H1 (cell line): ENCODE measurements around the gene CSDE1. TPM values are rescaled to one million over a fixed set of nuclear protein-coding genes. Genes with fewer than 3 reads are reported as not detected.

Experiments
- CTCF ChIA-PET: fragments of 300-600 bp; sonication (Branson Sonifier 250); formaldehyde crosslinking; loops from one replicate; lab custom pipeline; 2021; ENCODE audit not compliant: partially characterized antibody; lab: Charles Lee
- POLR2A ChIA-PET: fragments of 300-600 bp; sonication (Branson Sonifier 250); formaldehyde crosslinking; loops from one replicate; lab custom pipeline; 2021; ENCODE audit warnings: inconsistent platforms; ENCODE audit not compliant: partially characterized antibody; lab: Charles Lee
- DNase-seq, 2 experiments: peaks; one replicate each; pipeline versions ENCODE4 v3.0.0 to v3.0.0-alpha.2; 2010 to 2022; ENCODE audit warnings: low spot score in 2 of 2, low read depth in 1 of 2, mixed read lengths in 1 of 2
- FAIRE-seq: peaks from 2 replicates; lab custom pipeline; 2011; peaks lifted over from hg19 to GRCh38; lab: Jason Lieb, UNC
- H2AFZ ChIP-seq: 2 replicates; pipeline ENCODE4 v1.8.1; 2012; ENCODE audit warnings: low read length, inconsistent platforms
- H2AK5ac ChIP-seq: 2 replicates; pipeline ENCODE4 v1.6.1; 2013; ENCODE audit warnings: low read depth, low read length
- H2BK120ac ChIP-seq: replicated peaks from 2 replicates; pipeline ENCODE3; 2013; ENCODE audit warnings: low read depth, low read length, inconsistent platforms
- H2BK12ac ChIP-seq: 2 replicates; pipeline ENCODE4 v1.6.1; 2013; ENCODE audit warnings: low read depth, low read length
- H2BK15ac ChIP-seq: 2 replicates; pipeline ENCODE4 v1.6.1; 2013; ENCODE audit warnings: low read length
- H2BK20ac ChIP-seq: 2 replicates; pipeline ENCODE4 v1.6.1; 2013; ENCODE audit warnings: low read length
- H2BK5ac ChIP-seq: 2 replicates; pipeline ENCODE4 v1.6.1; 2013; ENCODE audit warnings: low read depth, low read length
- H3K14ac ChIP-seq: 2 replicates; pipeline ENCODE4 v1.6.1; 2013; ENCODE audit warnings: inconsistent platforms; ENCODE audit not compliant: insufficient read length
- H3K18ac ChIP-seq: 2 replicates; pipeline ENCODE4 v1.6.1; 2013; ENCODE audit warnings: low read length; ENCODE audit errors: extremely low read depth
- H3K23ac ChIP-seq: 2 replicates; pipeline ENCODE4 v1.6.1; 2013; ENCODE audit warnings: inconsistent platforms; ENCODE audit not compliant: insufficient read length
- H3K23me2 ChIP-seq: 2 replicates; pipeline ENCODE4 v1.6.1; 2013; ENCODE audit warnings: low read depth, low read length
- H3K27ac ChIP-seq: 2 replicates; pipeline ENCODE4 v1.6.1; 2011; ENCODE audit warnings: low read depth, low read length, inconsistent platforms
- H3K27me3 ChIP-seq, 4 experiments: replicated peaks in 1 of 4; 1 replicate in 1 of 4; 2 replicates in 3 of 4; pipeline versions ENCODE4 v1.6.1 to v1.8.1; 2011 to 2013; ENCODE audit warnings: low read length in 3 of 4, mild to moderate bottlenecking in 3 of 4, inconsistent platforms in 2 of 4, mixed read lengths in 2 of 4, moderate library complexity in 1 of 4; ENCODE audit not compliant: control insufficient read depth in 3 of 4, insufficient read depth in 3 of 4; ENCODE audit errors: extremely low read depth in 1 of 4
- H3K36me3 ChIP-seq, 4 experiments: 2 replicates each; pipeline versions ENCODE4 v1.6.1 to v1.8.1; 2011 to 2013; ENCODE audit warnings: mild to moderate bottlenecking in 4 of 4, low read length in 3 of 4, moderate library complexity in 2 of 4, control low read depth in 1 of 4, inconsistent platforms in 1 of 4; ENCODE audit not compliant: insufficient read depth in 4 of 4, control insufficient read depth in 2 of 4
- H3K4ac ChIP-seq: replicated peaks from 2 replicates; pipeline ENCODE3; 2013; ENCODE audit warnings: low read length, low read depth, mixed read lengths, inconsistent platforms; ENCODE audit not compliant: insufficient read length
- H3K4me1 ChIP-seq, 4 experiments: replicated peaks in 1 of 4; 1 replicate in 1 of 4; 2 replicates in 3 of 4; pipeline versions ENCODE4 v1.6.1 to v1.8.1; 2011 to 2013; ENCODE audit warnings: low read length in 3 of 4, inconsistent platforms in 2 of 4, mixed read lengths in 1 of 4; ENCODE audit not compliant: insufficient read depth in 4 of 4, control insufficient read depth in 3 of 4
- H3K4me2 ChIP-seq, 2 experiments: 2 replicates each; pipeline versions ENCODE4 v1.6.1 to v1.8.1; 2011 to 2013; ENCODE audit warnings: low read depth in 2 of 2, low read length in 2 of 2, control low read depth in 1 of 2, inconsistent platforms in 1 of 2, mild to moderate bottlenecking in 1 of 2; ENCODE audit not compliant: insufficient read depth in 1 of 2
- H3K4me3 ChIP-seq, 4 experiments: fragments of 200-600, 300-600 bp in 1 of 4; sonication (generic), shearing (Covaris generic), sonication (Bioruptor Twin) in 1 of 4; 2 replicates each; pipeline versions ENCODE4 v1.5.1 to v1.8.1; 2011 to 2016; ENCODE audit warnings: low read length in 4 of 4, low read depth in 3 of 4, control low read depth in 2 of 4, inconsistent platforms in 2 of 4, mild to moderate bottlenecking in 2 of 4, mixed read lengths in 1 of 4, moderate library complexity in 1 of 4; ENCODE audit not compliant: insufficient read depth in 2 of 4; ENCODE audit errors: extremely low read depth in 1 of 4
- H3K56ac ChIP-seq: replicated peaks from 2 replicates; pipeline ENCODE3; 2013; ENCODE audit warnings: low read depth, mild to moderate bottlenecking, mixed read lengths, low read length, inconsistent platforms; ENCODE audit not compliant: insufficient read length
- H3K79me1 ChIP-seq: 2 replicates; pipeline ENCODE4 v1.6.1; 2013; ENCODE audit warnings: low read depth, low read length, control low read depth
- H3K79me2 ChIP-seq, 2 experiments: 2 replicates each; pipeline versions ENCODE4 v1.6.1 to v1.8.1; 2012 to 2013; ENCODE audit warnings: low read length in 2 of 2, mild to moderate bottlenecking in 2 of 2, inconsistent platforms in 1 of 2; ENCODE audit not compliant: insufficient read depth in 2 of 2, control insufficient read depth in 1 of 2
- H3K9ac ChIP-seq, 4 experiments: replicated peaks in 1 of 4; 1 replicate in 1 of 4; 2 replicates in 3 of 4; pipeline versions ENCODE4 v1.6.1 to v1.8.1; 2011 to 2013; ENCODE audit warnings: low read depth in 3 of 4, low read length in 3 of 4, control low read depth in 2 of 4, mild to moderate bottlenecking in 2 of 4, moderate library complexity in 2 of 4, inconsistent platforms in 1 of 4; ENCODE audit errors: extremely low read depth in 1 of 4
- H3K9me3 ChIP-seq, 2 experiments: 2 replicates each; pipeline versions ENCODE4 v1.6.1 to v1.8.1; 2012 to 2013; ENCODE audit warnings: mild to moderate bottlenecking in 2 of 2, moderate library complexity in 2 of 2, control low read depth in 1 of 2, inconsistent platforms in 1 of 2, low read depth in 1 of 2, low read length in 1 of 2, mixed read lengths in 1 of 2; ENCODE audit not compliant: insufficient read depth in 2 of 2
- H4K20me1 ChIP-seq, 2 experiments: replicated peaks in 1 of 2; 2 replicates each; pipeline versions ENCODE3 to v1.8.1; 2011 to 2013; ENCODE audit warnings: inconsistent platforms in 2 of 2, low read length in 2 of 2, mild to moderate bottlenecking in 1 of 2; ENCODE audit not compliant: insufficient read depth in 2 of 2, control insufficient read depth in 1 of 2
- H4K5ac ChIP-seq: 2 replicates; pipeline ENCODE4 v1.6.1; 2013; ENCODE audit warnings: low read length, low read depth, mixed read lengths, inconsistent platforms; ENCODE audit not compliant: insufficient read length
- H4K8ac ChIP-seq: 2 replicates; pipeline ENCODE4 v1.8.0; 2013; ENCODE audit warnings: mild to moderate bottlenecking, moderate library complexity, low read length, inconsistent platforms; ENCODE audit not compliant: insufficient read depth; ENCODE audit errors: extremely low read depth
- H4K91ac ChIP-seq: replicated peaks from 2 replicates; pipeline ENCODE3; 2013; ENCODE audit warnings: low read length, mixed read lengths, inconsistent platforms; ENCODE audit not compliant: insufficient read length
- CBX8 ChIP-seq: fragments of 300-800, 300-1000 bp; sonication (generic); IDR thresholded peaks from 2 replicates; pipeline ENCODE4 v1.7.1; 2016; ENCODE audit warnings: low read depth, low read length, borderline replicate concordance
- CEBPB ChIP-seq: IDR thresholded peaks from 2 replicates; pipeline ENCODE4 v1.6.1; 2012; ENCODE audit warnings: low read depth, low read length
- CREB1 ChIP-seq: IDR thresholded peaks from 2 replicates; pipeline ENCODE4 v1.6.1; 2012; ENCODE audit warnings: inconsistent platforms
- WGBS, 2 experiments: shearing (Covaris generic) in 1 of 2; methylation state at CpG; one replicate each; pipeline versions ENCODE4 v1.1.6 to v1.1.7; 2013 to 2015; ENCODE audit warnings: low lambda C conversion rate in 2 of 2, mixed read lengths in 2 of 2, inconsistent platforms in 1 of 2, low coverage in 1 of 2, missing lambda C conversion rate in 1 of 2; ENCODE audit not compliant: insufficient replicate concordance in 2 of 2, insufficient coverage in 1 of 2, insufficient read length in 1 of 2; ENCODE audit errors: extremely low coverage in 1 of 2, missing lambda C conversion rate in 1 of 2; 5-methylcytosine and 5-hydroxymethylcytosine counted together
- polyA plus RNA-seq, 7 experiments: library from polyadenylated mRNA; depleted of rRNA in 3 of 7; stranded (reverse) in 5 of 7; unstranded in 2 of 7; fragments of >200 nt in 5 of 7; fragments of 200-250 nt in 2 of 7; gene quantifications; 1 replicate in 5 of 7; 2 replicates in 1 of 7; 4 replicates in 1 of 7; pipeline versions ENCODE4 v1.2.1 to v1.2.3, GENCODE V29; 2011 to 2013; ENCODE audit warnings: missing spikeins in 2 of 7, mixed read lengths in 2 of 7
- total RNA-seq: library from RNA; stranded (reverse); fragmentation: NEBNext Ultra II Directional; extraction: Animal tissue kit (Norgen Biotek cat#: 25700); gene quantifications from 2 replicates; pipeline ENCODE4 v1.2.1, GENCODE V29; 2021

CSDE1 gene
- total and polyA plus RNA-seq, 2 of the 8 experiments (the other 6 are each of a cell fraction or from before 2014, with no cell fraction given): 149 to 635 TPM

GRCh38 chr1:114746450-114747121, 11.2 kb downstream of the CSDE1 start:
- DNase-seq: no peak
- Histone ChIP-seq H2BK12ac (no peak overlapping the region), H2AFZ (no peak overlapping the region), H3K9ac (no peak overlapping the region), H3K79me2 (peaks cover 26 to 100% of the 10 kb centered on the region in 2 experiments), H3K14ac (no peak overlapping the region), H3K23ac (no peak overlapping the region), H3K4ac (no peak overlapping the region), H3K27ac (no peak overlapping the region), H3K9me3 (no peaks in the 10 kb centered on the region), H3K4me1 (no peaks in the 10 kb centered on the region), H3K4me2 (no peak overlapping the region), H4K5ac (no peak overlapping the region), H3K36me3 (peaks cover 2 to 73% (median 29%) of the 10 kb centered on the region in 4 experiments; a peak in 7 of 8 replicates), H2BK5ac (no peak overlapping the region), H3K4me3 (no peak overlapping the region), H3K56ac (no peak overlapping the region), H4K8ac (no peak overlapping the region), H3K23me2 (no peaks in the 10 kb centered on the region), H3K79me1 (peaks cover 4% of the 10 kb centered on the region), H4K91ac (no peak overlapping the region), H3K27me3 (no peaks in the 10 kb centered on the region), H2BK120ac (no peak overlapping the region), H2BK20ac (no peak overlapping the region), H4K20me1 (peaks cover 18 to 19% of the 10 kb centered on the region in 2 experiments), H2AK5ac (no peak overlapping the region), H3K18ac (no peak overlapping the region), H2BK15ac (no peak overlapping the region)
- ChIA-PET CTCF (no interaction called here), POLR2A (interaction anchor here (3.3 kb wide), 1 partner anchor 10 kb away, joined by 17 read pairs; the partner anchor contains the start of gene CSDE1)
- no peak for FAIRE-seq
- 86% methylated on average over 6 of the region's 6 CpGs; no CpG with 5 or more reads in 1 of the 2 experiments for WGBS, 2 experiments
- TF ChIP-seq CEBPB (no peak), CREB1 (no peak), CBX8 (no peak)
